Small intestine (tissue), 7 donors: Measurements from ENCODE around the gene LRRC15. TPM values are rescaled to one million over a fixed set of nuclear protein-coding genes. Genes with fewer than 3 reads are reported as not detected.

Experiments used
- DNase-seq, 2 donors: peaks; one replicate each; pipeline versions ENCODE4 v3.0.0 to v3.0.0-alpha.2; 2013
- FAIRE-seq: peaks from 2 replicates; lab custom pipeline; 2012; peaks lifted over from hg19 to GRCh38; lab: Jason Lieb, UNC
- H3K27ac ChIP-seq, 3 donors: one replicate each; pipeline ENCODE4 v1.5.1; 2013; ENCODE audit warnings: low read length in 2 of 3, mild to moderate bottlenecking in 2 of 3, control low read depth in 1 of 3, inconsistent platforms in 1 of 3, low read depth in 1 of 3, moderate library complexity in 1 of 3
- H3K27me3 ChIP-seq, 3 donors: one replicate each; pipeline ENCODE4 v1.6.1; 2013; ENCODE audit warnings: low read length in 3 of 3, inconsistent platforms in 1 of 3; ENCODE audit not compliant: control insufficient read depth in 3 of 3, insufficient read depth in 3 of 3
- H3K36me3 ChIP-seq, 3 donors: one replicate each; pipeline ENCODE4 v1.6.1; 2013; ENCODE audit warnings: low read length in 3 of 3, inconsistent platforms in 1 of 3, low read depth in 1 of 3, mild to moderate bottlenecking in 1 of 3, moderate library complexity in 1 of 3; ENCODE audit not compliant: control insufficient read depth in 3 of 3, insufficient read depth in 2 of 3
- H3K4me1 ChIP-seq, 3 donors: one replicate each; pipeline ENCODE4 v1.6.1; 2013; ENCODE audit warnings: low read length in 2 of 3, inconsistent platforms in 1 of 3, low read depth in 1 of 3, mild to moderate bottlenecking in 1 of 3, moderate library complexity in 1 of 3; ENCODE audit not compliant: control insufficient read depth in 3 of 3, insufficient read depth in 2 of 3
- H3K4me3 ChIP-seq, 3 donors: one replicate each; pipeline ENCODE4 v1.5.1; 2013; ENCODE audit warnings: low read length in 3 of 3, control low read depth in 1 of 3, inconsistent platforms in 1 of 3, low read depth in 1 of 3, mild to moderate bottlenecking in 1 of 3, moderate library complexity in 1 of 3
- H3K9me3 ChIP-seq, 2 donors: one replicate each; pipeline ENCODE4 v1.6.1; 2013; ENCODE audit warnings: low read depth in 1 of 2, low read length in 1 of 2; ENCODE audit not compliant: control insufficient read depth in 2 of 2, insufficient read depth in 1 of 2
- whole genome bisulfite sequencing, 3 donors: extraction: QIAGEN DNeasy Blood & Tissue Kit; methylation state at CpG; one replicate each; pipeline ENCODE4 v1.1.7; 2013; 5-methylcytosine and 5-hydroxymethylcytosine counted together
- polyA plus RNA-seq, 4 donors: library from polyadenylated mRNA; stranded (reverse) in 3 of 4; unstranded in 1 of 4; fragments of 200-250 nt in 3 of 4; fragments of 120-200 nt in 1 of 4; gene quantifications; one replicate each; pipeline versions ENCODE4 v1.2.1 to v1.2.3, GENCODE V29; 2013
- donor health status: healthy with polysubstance abuse.
- donor health status: control.
- donor health status: control.
- donor health status: Bipolar disorder and iron deficiency.
- donor health status: healthy.

LRRC15 gene
- polyA plus RNA-seq, 4 donors, result 0.01 TPM; not detected in 2

GRCh38 chr3:194321693-194322640 is 47.6 kb downstream of the LRRC15 start:
- Histone ChIP-seq H3K9me3 (peaks cover 0 to 13% of the 10 kb centered on the region in 2 donors), H3K36me3 (no peaks in the 10 kb centered on the region), H3K4me3 (no peak overlapping the region), H3K27ac (no peak overlapping the region), H3K27me3 (no peaks in the 10 kb centered on the region), H3K4me1 (peaks cover 0 to 47% (median 0%) of the 10 kb centered on the region in 3 donors)
- DNase-seq, result no peak
- WGBS, 3 donors, result 79 to 84% (median 81%) methylated on average over 25 to 26 of the region's 26 CpGs
- no peak for FAIRE-seq

- no peak overlapping the region for H3K4me3 ChIP-seq
These were observed 48.7 kb downstream of the LRRC15 start for GRCh38 chr3:194320744-194321243.

GRCh38 chr3:194320100-194320499 is 49.4 kb downstream of the LRRC15 start:
- WGBS, 3 donors, result 56 to 63% (median 58%) methylated on average over 5 of the region's 5 CpGs
- H3K36me3 ChIP-seq, result no peaks in the 10 kb centered on the region
- FAIRE-seq (no peak), DNase-seq (no peak)
- no peak overlapping the region for H3K4me3 ChIP-seq
- H3K4me1 ChIP-seq, result peaks cover 0 to 49% (median 0%) of the 10 kb centered on the region in 3 donors
- H3K27me3 ChIP-seq, result peaks cover 0 to 3% (median 0%) of the 10 kb centered on the region in 3 donors
- H3K27ac ChIP-seq, result peak overlapping the region in 1 of 3 donors; percentile 46
- H3K9me3 ChIP-seq, result peaks cover 0 to 13% of the 10 kb centered on the region in 2 donors

More at GRCh38 chr3:194320744-194321243, 48.7 kb downstream of the LRRC15 start:
- Histone ChIP-seq H3K9me3 (peaks cover 0 to 13% of the 10 kb centered on the region in 2 donors), H3K27ac (peak overlapping the region in 1 of 3 donors; percentile 46), H3K27me3 (no peaks in the 10 kb centered on the region), H3K36me3 (no peaks in the 10 kb centered on the region), H3K4me1 (peaks cover 0 to 48% (median 0%) of the 10 kb centered on the region in 3 donors)
- FAIRE-seq (no peak), DNase-seq (peak in 1 of 2 donors; percentile 53)
- 28 to 62% (median 34%) methylated on average over 10 of the region's 10 CpGs for WGBS, 3 donors

- Histone ChIP-seq H3K4me1 (peaks cover 0 to 44% (median 0%) of the 10 kb centered on the region in 3 donors), H3K36me3 (no peaks in the 10 kb centered on the region), H3K27me3 (peaks cover 0 to 8% (median 0%) of the 10 kb centered on the region in 3 donors), H3K4me3 (no peak overlapping the region), H3K27ac (no peak overlapping the region), H3K9me3 (peaks cover 0 to 13% of the 10 kb centered on the region in 2 donors)
- DNase-seq (no peak), FAIRE-seq (no peak)
- 88 to 97% (median 94%) methylated on average over 3 of the region's 3 CpGs for WGBS, 3 donors
These were observed 50.9 kb downstream of the LRRC15 start for GRCh38 chr3:194318511-194319161.

DNA sequence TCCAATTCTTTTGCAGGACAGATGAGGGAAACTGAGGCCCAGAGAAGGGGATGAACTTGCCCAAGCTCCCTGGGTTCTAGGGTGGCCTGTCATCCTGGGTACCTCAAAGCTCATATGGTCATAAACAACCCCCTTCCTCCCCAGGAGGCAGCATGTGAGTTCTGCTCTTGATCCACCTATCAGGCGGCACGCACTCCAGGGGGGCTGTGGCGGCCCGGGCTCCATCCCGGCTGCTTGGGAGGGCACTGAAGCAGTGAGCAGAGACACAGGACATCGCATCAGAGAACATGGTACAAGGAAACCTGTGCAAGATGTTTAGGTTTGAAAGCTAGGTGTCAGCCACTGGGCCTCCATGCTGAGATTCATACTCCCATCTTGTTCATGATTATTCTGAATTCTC is 52.6 kb downstream of the LRRC15 start:
- 93 to 96% (median 94%) methylated on average over 6 of the region's 6 CpGs for WGBS, 3 donors
- Histone ChIP-seq H3K9me3 (peaks cover 0 to 13% of the 10 kb centered on the region in 2 donors), H3K4me3 (no peak overlapping the region), H3K27ac (no peak overlapping the region), H3K4me1 (peaks cover 0 to 31% (median 0%) of the 10 kb centered on the region in 3 donors), H3K36me3 (no peaks in the 10 kb centered on the region), H3K27me3 (peaks cover 0 to 8% (median 0%) of the 10 kb centered on the region in 3 donors)
- DNase-seq, result no peak
- FAIRE-seq, result no peak

DNA sequence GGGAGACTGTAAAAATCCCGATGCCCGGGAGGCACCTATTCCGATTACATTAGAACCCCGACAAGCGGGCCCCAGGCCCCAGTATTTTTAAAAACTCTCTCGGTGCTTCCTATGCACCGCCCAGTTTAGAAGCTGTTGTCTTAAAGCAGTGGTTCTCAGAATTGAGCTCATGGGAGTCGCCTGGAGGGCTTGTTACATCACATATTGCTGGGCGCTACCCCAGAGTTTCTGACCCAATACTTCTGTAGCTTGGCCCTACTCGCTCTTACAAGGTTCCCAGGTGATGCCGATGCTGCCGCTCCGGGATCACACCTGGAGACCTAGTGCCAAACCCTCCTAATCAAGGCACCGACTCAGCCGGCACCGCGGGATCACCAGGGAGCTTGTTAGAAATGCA is 53.6 kb downstream of the LRRC15 start:
- peaks cover 0 to 13% of the 10 kb centered on the region in 2 donors for H3K9me3 ChIP-seq
- peaks cover 0 to 8% (median 0%) of the 10 kb centered on the region in 3 donors for H3K27me3 ChIP-seq
- FAIRE-seq (no peak), DNase-seq (no peak)
- H3K4me3 ChIP-seq, result peak overlapping the region in 1 of 3 donors; percentile 10
- no peaks in the 10 kb centered on the region for H3K36me3 ChIP-seq
- peaks cover 0 to 28% (median 0%) of the 10 kb centered on the region in 3 donors for H3K4me1 ChIP-seq
- 33 to 35% (median 34%) methylated on average over 17 of the region's 17 CpGs for WGBS, 3 donors
- no peak overlapping the region for H3K27ac ChIP-seq

GRCh38 chr3:194315088-194315964 is 54.2 kb downstream of the LRRC15 start:
- no peak for FAIRE-seq
- H3K27ac ChIP-seq, result peak overlapping the region in 1 of 3 donors; percentile 12
- H3K9me3 ChIP-seq, result peaks cover 0 to 13% of the 10 kb centered on the region in 2 donors
- 3 to 4% (median 3%) methylated on average over 42 to 54 of the region's 54 CpGs for WGBS, 3 donors
- H3K4me1 ChIP-seq, result peaks cover 0 to 22% (median 0%) of the 10 kb centered on the region in 3 donors
- H3K27me3 ChIP-seq, result peaks cover 0 to 8% (median 0%) of the 10 kb centered on the region in 3 donors
- peak overlapping the region in 2 of 3 donors; percentile 45 to 53 for H3K4me3 ChIP-seq
- H3K36me3 ChIP-seq, result no peaks in the 10 kb centered on the region
- DNase-seq, result peak; percentile 74 to 93
